CD4-positive, CD25-positive, alpha-beta regulatory T cell (primary cell): ENCODE results near the gene OR52K1. TPM values are rescaled to one million over a fixed set of nuclear protein-coding genes. Genes with fewer than 3 reads are reported as not detected.

Source experiments
- ATAC-seq, 2 donors: fragments of 150-1000 bp; cut with Tn5 transposase; one replicate each; pipeline ENCODE4 v1.10.0; 2021; ENCODE audit warnings: low read depth in 2 of 2, moderate number of reproducible peaks in 2 of 2, moderate library complexity in 1 of 2
- DNase-seq, 3 donors: peaks; one replicate each; pipeline versions ENCODE4 v3.0.0 to v3.0.0-alpha.2; 2012 to 2022; ENCODE audit warnings: mixed read lengths in 1 of 3
- H3K27ac ChIP-seq: one replicate; pipeline ENCODE4 v1.7.0; 2013; ENCODE audit warnings: mild to moderate bottlenecking, low read length; ENCODE audit not compliant: insufficient read depth, poor library complexity, severe bottlenecking
- H3K27me3 ChIP-seq: one replicate; pipeline ENCODE4 v1.7.0; 2013; ENCODE audit warnings: low read length; ENCODE audit not compliant: control insufficient read depth, insufficient read depth
- H3K36me3 ChIP-seq: one replicate; pipeline ENCODE4 v1.7.0; 2013; ENCODE audit warnings: mild to moderate bottlenecking, low read length, moderate library complexity; ENCODE audit not compliant: control insufficient read depth, insufficient read depth
- H3K4me1 ChIP-seq: 2 replicates; pipeline ENCODE4 v1.7.0; 2013; ENCODE audit warnings: mild to moderate bottlenecking, low read length; ENCODE audit not compliant: insufficient read depth, control insufficient read depth, poor library complexity, severe bottlenecking
- H3K4me3 ChIP-seq: one replicate; pipeline ENCODE4 v1.7.0; 2013; ENCODE audit warnings: low read depth, mild to moderate bottlenecking, low read length, moderate library complexity
- H3K9me3 ChIP-seq, 2 experiments: 1 replicate in 1 of 2; 2 replicates in 1 of 2; pipeline ENCODE4 v1.7.0; 2013; ENCODE audit warnings: low read length in 2 of 2, mild to moderate bottlenecking in 1 of 2, moderate library complexity in 1 of 2; ENCODE audit not compliant: control insufficient read depth in 2 of 2
- H3K27ac Mint-ChIP-seq, 3 donors: one replicate each; pipeline ENCODE4 v1.8.0; 2020 to 2022; ENCODE audit warnings: mild to moderate bottlenecking in 3 of 3, mixed read lengths in 3 of 3, moderate library complexity in 2 of 3
- H3K27me3 Mint-ChIP-seq: one replicate; pipeline ENCODE4 v1.8.0; 2022; ENCODE audit warnings: mild to moderate bottlenecking, mixed read lengths
- H3K36me3 Mint-ChIP-seq: one replicate; pipeline ENCODE4 v1.8.0; 2020; ENCODE audit warnings: mixed read lengths
- H3K4me1 Mint-ChIP-seq, 4 donors: one replicate each; pipeline ENCODE4 v1.8.0; 2020 to 2022; ENCODE audit warnings: mixed read lengths in 4 of 4, mild to moderate bottlenecking in 1 of 4
- H3K4me3 Mint-ChIP-seq, 4 donors: one replicate each; pipeline ENCODE4 v1.8.0; 2020 to 2022; ENCODE audit warnings: mild to moderate bottlenecking in 4 of 4, mixed read lengths in 4 of 4, moderate library complexity in 3 of 4
- H3K9me3 Mint-ChIP-seq, 7 donors: one replicate each; pipeline ENCODE4 v1.8.0; 2020 to 2022; ENCODE audit warnings: mixed read lengths in 7 of 7, mild to moderate bottlenecking in 3 of 7, moderate library complexity in 2 of 7
- polyA plus RNA-seq, 4 donors: library from polyadenylated mRNA; unstranded; fragments of 300-500 nt; fragmentation: Illumina TruSeq; gene quantifications; one replicate each; pipeline ENCODE4 v1.2.3, GENCODE V29; 2021
- total RNA-seq: library from RNA; stranded (reverse); gene quantifications from one replicate; pipeline ENCODE4 v1.2.3, GENCODE V29; 2022

The OR52K1 gene
- total and polyA plus RNA-seq, 5 donors from 2014 or later = not detected

DNA sequence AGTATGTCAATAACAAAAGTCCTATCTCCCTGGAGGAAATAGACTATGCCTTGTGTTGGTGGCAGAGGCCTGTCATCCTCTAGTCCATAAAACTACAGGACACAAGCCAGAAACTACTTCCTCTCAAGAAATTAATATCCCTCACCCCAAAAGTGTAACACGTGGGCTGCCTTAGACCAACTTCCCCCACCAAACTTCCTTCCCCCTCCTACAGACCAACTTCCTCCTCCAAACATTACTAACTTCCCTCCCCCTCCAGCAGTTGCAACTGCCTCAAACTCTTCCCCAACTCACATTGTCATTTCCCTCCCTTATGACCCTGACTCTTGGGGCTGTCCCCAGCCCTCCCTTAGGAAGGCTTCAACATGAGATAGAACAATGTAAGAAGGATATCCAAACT lies 27.0 kb upstream of the OR52K1 start:
- H3K36me3 ChIP-seq = no peaks in the 10 kb centered on the region
- H3K27me3 ChIP-seq = no peaks in the 10 kb centered on the region
- Mint-ChIP-seq H3K4me3 (no peak overlapping the region), H3K36me3 (no peaks in the 10 kb centered on the region), H3K27me3 (no peaks in the 10 kb centered on the region), H3K4me1 (peaks cover 8 to 14% (median 12%) of the 10 kb centered on the region in 4 donors), H3K9me3 (peaks cover 0 to 8% (median 2%) of the 10 kb centered on the region in 7 donors), H3K27ac (no peak overlapping the region)
- H3K27ac ChIP-seq = no peak overlapping the region
- ATAC-seq (no peak), DNase-seq (no peak)
- H3K9me3 ChIP-seq = no peaks in the 10 kb centered on the region
- no peak overlapping the region for H3K4me3 ChIP-seq
- no peaks in the 10 kb centered on the region for H3K4me1 ChIP-seq

DNA sequence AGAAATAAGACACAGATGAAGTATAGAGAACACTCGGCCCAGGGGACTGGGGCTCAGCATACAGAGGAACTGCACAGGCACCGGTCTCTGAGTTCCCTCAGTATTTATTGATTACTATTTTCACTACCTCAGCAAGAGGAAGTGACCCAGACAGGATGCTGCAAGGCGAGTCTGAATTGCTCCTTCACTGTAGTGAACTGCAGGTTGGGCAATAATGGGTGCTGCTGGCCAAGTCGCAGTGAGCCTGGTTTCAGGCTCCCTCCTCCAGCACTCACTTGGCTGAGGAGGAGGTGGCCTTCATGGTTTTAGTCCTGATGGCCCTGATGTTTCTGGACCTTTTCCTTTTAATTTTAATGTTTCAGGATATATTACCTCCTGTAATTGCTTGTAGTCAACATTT lies 22.9 kb upstream of the OR52K1 start:
- ATAC-seq (peak; percentile 77 to 83), DNase-seq (peak in 1 of 3 donors; percentile 55)
- Mint-ChIP-seq H3K4me1 (peaks cover 8 to 15% (median 13%) of the 10 kb centered on the region in 4 donors), H3K27ac (no peak overlapping the region), H3K27me3 (no peaks in the 10 kb centered on the region), H3K36me3 (no peaks in the 10 kb centered on the region), H3K4me3 (no peak overlapping the region), H3K9me3 (peaks cover 0 to 9% (median 6%) of the 10 kb centered on the region in 7 donors)
- peaks cover 0 to 4% of the 10 kb centered on the region in 2 experiments for H3K9me3 ChIP-seq
- H3K4me3 ChIP-seq = no peak overlapping the region
- H3K27me3 ChIP-seq = no peaks in the 10 kb centered on the region
- H3K4me1 ChIP-seq = no peaks in the 10 kb centered on the region
- no peaks in the 10 kb centered on the region for H3K36me3 ChIP-seq
- H3K27ac ChIP-seq = no peak overlapping the region

- H3K9me3 ChIP-seq = peaks cover 0 to 6% of the 10 kb centered on the region in 2 experiments
- no peaks in the 10 kb centered on the region for H3K4me1 ChIP-seq
- Mint-ChIP-seq H3K4me1 (peaks cover 8 to 15% (median 13%) of the 10 kb centered on the region in 4 donors), H3K9me3 (peaks cover 0 to 12% (median 7%) of the 10 kb centered on the region in 7 donors), H3K36me3 (no peaks in the 10 kb centered on the region), H3K27me3 (no peaks in the 10 kb centered on the region), H3K4me3 (peak overlapping the region in 1 of 4 donors; percentile 11), H3K27ac (no peak overlapping the region)
- ATAC-seq (no peak), DNase-seq (no peak)
- H3K27me3 ChIP-seq = no peaks in the 10 kb centered on the region
- no peak overlapping the region for H3K27ac ChIP-seq
- no peaks in the 10 kb centered on the region for H3K36me3 ChIP-seq
- H3K4me3 ChIP-seq = no peak overlapping the region
Measured at GRCh38 chr11:4460151-4460550, 22.3 kb upstream of the OR52K1 start.

DNA sequence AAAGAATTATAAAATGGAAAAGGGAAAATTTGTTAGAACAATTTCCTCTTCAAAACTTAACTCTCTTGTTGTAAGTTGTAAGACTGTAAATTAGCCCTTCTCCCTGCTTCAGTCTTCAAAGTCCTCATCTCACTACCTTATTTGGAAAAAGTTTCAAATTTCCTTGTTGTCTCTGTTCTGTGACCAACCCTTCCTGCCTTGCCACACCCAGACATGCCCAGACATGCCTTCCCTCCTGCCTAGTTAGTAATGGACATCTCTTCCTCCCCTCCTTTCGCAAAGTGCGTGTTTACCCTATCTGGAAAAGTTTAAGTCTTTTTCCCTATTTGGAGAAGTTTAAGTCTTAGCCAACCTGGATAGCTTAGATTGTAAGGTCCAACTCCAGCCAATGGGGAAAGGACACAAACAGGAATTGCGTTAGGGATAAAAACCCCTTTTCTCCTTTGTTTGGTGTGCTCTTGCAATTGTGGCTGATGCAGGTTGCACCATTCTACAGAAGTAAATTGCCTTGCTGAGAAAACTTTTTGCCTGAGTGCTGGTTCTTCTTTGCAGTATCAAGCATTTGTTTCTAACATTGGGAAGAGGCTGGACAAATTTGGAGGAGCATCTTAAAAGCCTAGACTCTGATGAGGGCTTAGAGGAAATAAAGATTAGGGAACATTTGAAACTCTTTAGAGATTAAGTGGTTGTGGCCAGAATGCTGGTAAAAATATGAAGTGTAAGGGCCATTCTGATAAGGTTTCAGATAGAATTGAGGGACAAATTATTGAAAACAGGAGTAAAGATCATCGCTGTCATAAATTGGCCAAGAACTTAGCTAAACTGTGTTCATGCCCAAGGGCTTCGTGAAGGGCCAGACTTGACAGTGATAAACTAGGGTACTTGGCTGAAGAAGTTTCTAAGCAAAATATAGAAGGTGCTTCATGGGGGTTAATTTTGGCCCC lies 18.0 kb upstream of the OR52K1 start:
- ATAC-seq (no peak), DNase-seq (peak in 1 of 3 donors; percentile 18)
- peaks cover 6% of the 10 kb centered on the region for H3K27me3 ChIP-seq
- Mint-ChIP-seq H3K4me1 (peaks cover under 1 to 9% (median 6%) of the 10 kb centered on the region in 4 donors), H3K27me3 (no peaks in the 10 kb centered on the region), H3K36me3 (no peaks in the 10 kb centered on the region), H3K4me3 (no peak overlapping the region), H3K27ac (no peak overlapping the region), H3K9me3 (peaks cover 0 to 12% (median 7%) of the 10 kb centered on the region in 7 donors)
- no peaks in the 10 kb centered on the region for H3K36me3 ChIP-seq
- H3K27ac ChIP-seq = no peak overlapping the region
- H3K4me3 ChIP-seq = no peak overlapping the region
- no peaks in the 10 kb centered on the region for H3K4me1 ChIP-seq
- H3K9me3 ChIP-seq = peaks cover 0 to 6% of the 10 kb centered on the region in 2 experiments

DNA sequence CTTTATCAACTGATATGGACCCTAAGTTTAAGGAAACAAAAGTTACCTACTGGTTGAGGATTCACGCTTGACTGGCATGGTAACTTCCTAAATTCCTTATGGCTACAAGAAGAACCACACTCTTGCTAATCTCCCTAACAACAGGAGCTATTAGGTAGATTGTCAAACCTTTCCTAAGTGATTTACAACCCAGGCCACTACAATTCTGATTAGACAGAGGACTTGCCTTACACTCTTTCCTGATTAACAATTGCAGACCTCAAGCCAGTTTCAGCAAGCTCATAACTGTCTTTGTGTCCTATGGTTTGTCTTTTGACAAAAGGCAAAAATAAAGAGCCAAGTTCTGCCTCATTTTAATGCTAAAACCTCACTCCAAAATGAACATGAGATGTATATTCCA lies 17.0 kb upstream of the OR52K1 start:
- DNase-seq (no peak), ATAC-seq (no peak)
- Mint-ChIP-seq H3K27ac (no peak overlapping the region), H3K4me3 (no peak overlapping the region), H3K4me1 (peaks cover 0 to 2% (median under 1%) of the 10 kb centered on the region in 4 donors), H3K36me3 (no peaks in the 10 kb centered on the region), H3K27me3 (no peaks in the 10 kb centered on the region), H3K9me3 (peaks cover 0 to 12% (median 7%) of the 10 kb centered on the region in 7 donors)
- peaks cover 0 to 6% of the 10 kb centered on the region in 2 experiments for H3K9me3 ChIP-seq
- no peaks in the 10 kb centered on the region for H3K36me3 ChIP-seq
- H3K4me3 ChIP-seq = no peak overlapping the region
- H3K4me1 ChIP-seq = no peaks in the 10 kb centered on the region
- peaks cover 6% of the 10 kb centered on the region for H3K27me3 ChIP-seq
- H3K27ac ChIP-seq = no peak overlapping the region

DNA sequence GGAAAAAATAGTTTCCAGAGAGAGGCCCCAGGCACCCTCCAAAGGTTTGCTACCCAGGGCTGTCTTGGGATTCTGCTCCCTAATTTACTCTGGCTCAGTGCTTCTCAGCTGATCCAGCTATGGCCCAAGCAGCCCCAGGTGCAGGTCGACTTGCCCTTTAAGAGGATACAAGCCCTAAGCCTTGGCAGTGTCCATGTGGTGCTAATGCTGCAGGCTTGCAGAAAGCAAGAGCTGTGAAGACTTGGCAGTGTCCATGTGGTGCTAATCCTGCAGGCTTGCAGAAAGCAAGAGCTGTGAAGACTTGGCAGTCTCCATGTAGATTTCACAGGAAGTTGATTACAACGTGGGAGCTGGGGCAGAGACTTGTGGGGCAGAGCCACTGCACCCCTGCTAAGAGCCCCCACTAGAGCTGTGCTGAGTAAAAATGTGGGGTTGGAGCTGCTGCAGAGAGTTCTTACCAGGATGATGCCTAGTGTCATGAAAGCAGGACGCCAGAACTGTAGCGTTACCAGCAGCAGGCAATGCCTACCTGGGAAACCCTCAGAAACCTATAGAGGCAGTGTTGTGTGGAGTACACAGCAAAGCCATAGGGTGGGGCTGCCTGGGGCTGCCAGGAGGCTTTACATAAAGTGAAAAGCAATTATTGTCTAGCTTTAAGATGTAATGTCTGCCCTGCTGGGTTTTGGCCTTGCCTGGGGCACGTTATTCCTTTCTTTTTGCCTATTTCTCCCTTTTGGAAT lies 16.1 kb upstream of the OR52K1 start:
- ATAC-seq (no peak), DNase-seq (no peak)
- Histone ChIP-seq H3K27ac (no peak overlapping the region), H3K4me3 (no peak overlapping the region), H3K36me3 (no peaks in the 10 kb centered on the region), H3K4me1 (no peaks in the 10 kb centered on the region), H3K27me3 (peaks cover 6% of the 10 kb centered on the region), H3K9me3 (peaks cover 0 to 6% of the 10 kb centered on the region in 2 experiments)
- Mint-ChIP-seq H3K36me3 (no peaks in the 10 kb centered on the region), H3K27me3 (no peaks in the 10 kb centered on the region), H3K4me3 (no peak overlapping the region), H3K9me3 (peaks cover 0 to 12% (median 7%) of the 10 kb centered on the region in 7 donors), H3K27ac (no peak overlapping the region), H3K4me1 (no peaks in the 10 kb centered on the region)

DNA sequence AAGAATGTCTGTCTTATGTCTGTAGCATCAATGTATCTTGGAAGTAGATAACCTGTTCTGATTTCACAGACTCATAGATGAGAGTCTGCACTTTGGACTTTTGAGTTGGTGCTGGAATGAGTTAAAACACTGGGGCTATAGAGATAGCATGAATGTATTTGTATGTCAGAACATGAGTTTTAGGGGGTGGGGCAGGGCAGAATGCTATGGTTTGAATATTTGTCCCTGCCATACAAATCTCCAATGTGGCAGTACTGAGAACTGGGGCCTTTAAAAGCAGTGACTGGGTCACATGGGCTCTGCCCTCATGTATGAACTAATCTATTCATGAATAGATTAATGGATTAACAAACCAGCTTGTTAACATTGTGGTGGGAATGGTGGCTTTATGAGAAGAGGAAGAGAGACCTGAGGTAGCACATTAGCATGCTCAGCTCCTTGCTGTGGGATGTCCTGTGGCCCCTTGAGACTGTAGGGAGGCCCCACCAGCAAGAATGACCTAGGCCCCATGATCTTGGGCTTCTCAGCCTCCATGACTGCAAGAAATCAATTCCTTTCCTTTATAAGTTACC lies 15.5 kb upstream of the OR52K1 start:
- Histone ChIP-seq H3K36me3 (no peaks in the 10 kb centered on the region), H3K9me3 (peaks cover 0 to 6% of the 10 kb centered on the region in 2 experiments), H3K4me3 (no peak overlapping the region), H3K27ac (no peak overlapping the region), H3K27me3 (peaks cover 6% of the 10 kb centered on the region), H3K4me1 (no peaks in the 10 kb centered on the region)
- Mint-ChIP-seq H3K36me3 (no peaks in the 10 kb centered on the region), H3K9me3 (peaks cover 0 to 12% (median 7%) of the 10 kb centered on the region in 7 donors), H3K4me3 (no peak overlapping the region), H3K27me3 (no peaks in the 10 kb centered on the region), H3K4me1 (no peaks in the 10 kb centered on the region), H3K27ac (no peak overlapping the region)
- DNase-seq = no peak
- ATAC-seq = no peak
